Progenitor cell of endocrine pancreas (in vitro differentiated cells): Measurements from ENCODE around the gene C9orf72. TPM values are rescaled to one million over a fixed set of nuclear protein-coding genes. Genes with fewer than 3 reads are reported as not detected.

ENCODE experiments used
- DNase-seq: peaks from one replicate; pipeline ENCODE4 v3.0.0; 2021; ENCODE audit warnings: low spot score; ENCODE audit not compliant: unreplicated experiment
- H3K27ac Mint-ChIP-seq: 2 replicates; pipeline ENCODE4 v1.8.0; 2021; ENCODE audit warnings: mild to moderate bottlenecking, moderate library complexity, mixed read lengths
- H3K27me3 Mint-ChIP-seq: 2 replicates; pipeline ENCODE4 v1.8.0; 2021; ENCODE audit warnings: mixed read lengths
- H3K36me3 Mint-ChIP-seq: 2 replicates; pipeline ENCODE4 v1.8.0; 2022; ENCODE audit warnings: mixed read lengths; ENCODE audit not compliant: insufficient read depth
- H3K4me1 Mint-ChIP-seq: 2 replicates; pipeline ENCODE4 v1.8.0; 2021; ENCODE audit warnings: low read depth, mixed read lengths
- H3K4me3 Mint-ChIP-seq: 2 replicates; pipeline ENCODE4 v1.8.0; 2021; ENCODE audit warnings: low read depth, mild to moderate bottlenecking, moderate library complexity, mixed read lengths
- H3K9me3 Mint-ChIP-seq: 2 replicates; pipeline ENCODE4 v1.8.0; 2021; ENCODE audit warnings: low read depth, mixed read lengths
- CTCF ChIP-seq: fragments of 200-600 bp; sonication (generic); IDR thresholded peaks from one replicate; pipeline ENCODE4 v1.5.0; 2021; ENCODE audit warnings: antibody characterized with exemption, mild to moderate bottlenecking; ENCODE audit not compliant: unreplicated experiment
- total RNA-seq: library from RNA; stranded (reverse); gene quantifications from 2 replicates; pipeline ENCODE4 v1.2.1, GENCODE V29; 2021

Gene C9orf72
- total RNA-seq, 1 donor from 2014 or later = 18.6 TPM

GRCh38 chr9:27561685-27562084, 11.6 kb downstream of the C9orf72 start:
- Mint-ChIP-seq H3K4me1 (no peaks in the 10 kb centered on the region), H3K27me3 (no peaks in the 10 kb centered on the region), H3K4me3 (no peak overlapping the region), H3K36me3 (peaks cover 5% of the 10 kb centered on the region), H3K27ac (no peak overlapping the region), H3K9me3 (no peaks in the 10 kb centered on the region)
- no peak for DNase-seq
- TF ChIP-seq CTCF = no peak

- H3K9me3 Mint-ChIP-seq = no peaks in the 10 kb centered on the region
- DNase-seq = no peak
- H3K36me3 Mint-ChIP-seq = peaks cover 5% of the 10 kb centered on the region
- no peak overlapping the region for H3K27ac Mint-ChIP-seq
- H3K4me3 Mint-ChIP-seq = no peak overlapping the region
- H3K4me1 Mint-ChIP-seq = no peaks in the 10 kb centered on the region
- H3K27me3 Mint-ChIP-seq = no peaks in the 10 kb centered on the region
- no peak for TF ChIP-seq CTCF
These were observed 12.8 kb downstream of the C9orf72 start for GRCh38 chr9:27560457-27560856.

- H3K4me1 Mint-ChIP-seq = no peaks in the 10 kb centered on the region
- TF ChIP-seq CTCF = no peak
- DNase-seq = no peak
- no peaks in the 10 kb centered on the region for H3K9me3 Mint-ChIP-seq
- H3K27ac Mint-ChIP-seq = no peak overlapping the region
- peaks cover 16% of the 10 kb centered on the region for H3K36me3 Mint-ChIP-seq
- H3K4me3 Mint-ChIP-seq = no peak overlapping the region
- no peaks in the 10 kb centered on the region for H3K27me3 Mint-ChIP-seq
These were observed 15.0 kb downstream of the C9orf72 start for GRCh38 chr9:27558307-27558706.

- Mint-ChIP-seq H3K9me3 (no peaks in the 10 kb centered on the region), H3K27me3 (no peaks in the 10 kb centered on the region), H3K27ac (no peak overlapping the region), H3K4me3 (no peak overlapping the region), H3K4me1 (no peaks in the 10 kb centered on the region), H3K36me3 (peaks cover 23% of the 10 kb centered on the region)
- no peak for DNase-seq
- TF ChIP-seq CTCF = no peak
These were observed 16.8 kb downstream of the C9orf72 start for GRCh38 chr9:27556470-27556869.

GRCh38 chr9:27554712-27555111, 18.6 kb downstream of the C9orf72 start:
- Mint-ChIP-seq H3K27ac (no peak overlapping the region), H3K27me3 (no peaks in the 10 kb centered on the region), H3K9me3 (no peaks in the 10 kb centered on the region), H3K4me3 (no peak overlapping the region), H3K4me1 (no peaks in the 10 kb centered on the region), H3K36me3 (peaks cover 23% of the 10 kb centered on the region)
- DNase-seq = no peak
- TF ChIP-seq CTCF = no peak
